ENCODE data around the gene BHLHE41. TPM values are rescaled to one million over a fixed set of nuclear protein-coding genes. Genes with fewer than 3 reads are reported as not detected.

BHLHE41 gene
- total and polyA plus RNA-seq, 4 donors, result 1.7 to 39.0 (median 6.7) TPM

GRCh38 chr12:26080911-26081310 is 43.9 kb downstream of the BHLHE41 start:
- 90 to 92% methylated on average over 1 of the region's 1 CpG for WGBS, 2 donors
- H3K4me1 ChIP-seq (ENCODE audit: control insufficient read depth in 5 of 5, insufficient read depth in 5 of 5, low read length in 5 of 5), result peaks cover 0 to 12% (median 0%) of the 10 kb centered on the region in 5 donors
- DNase-seq, result no peak
- no peak for ATAC-seq (ENCODE audit: insufficient read depth, low FRiP score)
- H3K4me3 ChIP-seq, result no peak overlapping the region
- no peak overlapping the region for H3K27ac ChIP-seq (ENCODE audit: low read depth in 1 of 2, low read length in 1 of 2)
- no peak overlapping the region for H3K9ac ChIP-seq (ENCODE audit: insufficient read depth in 1 of 2, low read length in 2 of 2)
- no peaks in the 10 kb centered on the region for H3K27me3 ChIP-seq (ENCODE audit: control insufficient read depth in 3 of 3, insufficient read depth in 3 of 3, low read length in 2 of 3)
- no peak for TF ChIP-seq CTCF (IDR thresholded peaks at IDR 0.05; ENCODE audit: control extremely low read depth, extremely low read depth)
- no peaks in the 10 kb centered on the region for H3K36me3 ChIP-seq (ENCODE audit: control insufficient read depth in 4 of 4, insufficient read depth in 4 of 4, low read length in 4 of 4)
- H3K9me3 ChIP-seq (ENCODE audit: control insufficient read depth in 4 of 4, insufficient read depth in 3 of 4, low read length in 3 of 4), result peaks cover 0 to 2% (median 0%) of the 10 kb centered on the region in 4 donors

GRCh38 chr12:26077915-26078702 is 46.7 kb downstream of the BHLHE41 start:
- H3K36me3 ChIP-seq (ENCODE audit: control insufficient read depth in 4 of 4, insufficient read depth in 4 of 4, low read length in 4 of 4), result no peaks in the 10 kb centered on the region
- no peaks in the 10 kb centered on the region for H3K27me3 ChIP-seq (ENCODE audit: control insufficient read depth in 3 of 3, insufficient read depth in 3 of 3, low read length in 2 of 3)
- ATAC-seq (ENCODE audit: insufficient read depth, low FRiP score) (no peak), DNase-seq (peak; percentile 49 to 91 (median 84))
- TF ChIP-seq CTCF (IDR thresholded peaks at IDR 0.05; ENCODE audit: control extremely low read depth, extremely low read depth), result no peak
- no peak overlapping the region for H3K4me3 ChIP-seq
- no peak overlapping the region for H3K27ac ChIP-seq (ENCODE audit: low read depth in 1 of 2, low read length in 1 of 2)
- H3K9me3 ChIP-seq (ENCODE audit: control insufficient read depth in 4 of 4, insufficient read depth in 3 of 4, low read length in 3 of 4), result peaks cover 0 to 2% (median 0%) of the 10 kb centered on the region in 4 donors
- H3K4me1 ChIP-seq (ENCODE audit: control insufficient read depth in 5 of 5, insufficient read depth in 5 of 5, low read length in 5 of 5), result peaks cover 0 to 12% (median 0%) of the 10 kb centered on the region in 5 donors
- peak overlapping the region in 1 of 2 donors; percentile 42 for H3K9ac ChIP-seq (ENCODE audit: insufficient read depth in 1 of 2, low read length in 2 of 2)
- WGBS, 2 donors, result 86 to 89% methylated on average over 2 of the region's 2 CpGs

Other genes with a start within 250 kb of the BHLHE41 start
- gene RASSF8, start 166.4 kb downstream of the BHLHE41 start, total RNA-seq, result 10 to 100 TPM; 43.7 to 68.4 TPM
- gene RASSF8, start 166.4 kb downstream of the BHLHE41 start, polyA plus RNA-seq, result 10 to 100 TPM in 1 of 2 donors, 1 to 10 TPM in 1; 9.0 to 12.7 TPM
- gene SSPN, start 70.5 kb upstream of the BHLHE41 start, total RNA-seq, result 10 to 100 TPM; 10.9 to 11.4 TPM
- 1 to 10 TPM; 1.2 to 1.5 TPM for gene SSPN, start 70.5 kb upstream of the BHLHE41 start, polyA plus RNA-seq